NCI-H1417 treated with DMSO at 0.1 percent for 48 hours (cell line): ENCODE results near the gene LRRN1.
"Not testable (repeated sequence)": the region's sequence is repeated elsewhere in the genome, so short reads cannot be mapped to it uniquely, and the experiment has no call there.

Experiments
- DNase-seq: peaks from one replicate; lab custom pipeline; 2025; lab: John Stamatoyannopoulos, UW

The LRRN1 gene

GRCh38 chr3:3813013-3813412 is 13.8 kb downstream of the LRRN1 start:
- no peak for DNase-seq

- DNase-seq, result no peak
Measured at GRCh38 chr3:3815206-3815605, 16.0 kb downstream of the LRRN1 start.

GRCh38 chr3:3816034-3816433 is 16.8 kb downstream of the LRRN1 start:
- DNase-seq, result no peak

GRCh38 chr3:3817865-3818264 is 18.6 kb downstream of the LRRN1 start:
- no peak for DNase-seq

- no peak for DNase-seq
Measured at GRCh38 chr3:3821777-3822176, 22.5 kb downstream of the LRRN1 start.

- DNase-seq, result no peak
Measured at GRCh38 chr3:3825035-3825434, 25.8 kb downstream of the LRRN1 start.

GRCh38 chr3:3826521-3826920 is 27.3 kb downstream of the LRRN1 start:
- no peak for DNase-seq

- no peak for DNase-seq
Measured at GRCh38 chr3:3827111-3827510, 27.9 kb downstream of the LRRN1 start.

GRCh38 chr3:3828417-3828816 is 29.2 kb downstream of the LRRN1 start:
- DNase-seq, result not testable (repeated sequence)

GRCh38 chr3:3836845-3837244 is 37.6 kb downstream of the LRRN1 start:
- DNase-seq, result no peak

GRCh38 chr3:3842356-3842755 is 43.1 kb downstream of the LRRN1 start:
- no peak for DNase-seq

- no peak for DNase-seq
Measured at GRCh38 chr3:3847994-3848922, 49.0 kb downstream of the LRRN1 start.

- no peak for DNase-seq
Measured at GRCh38 chr3:3848923-3849275, 49.7 kb downstream of the LRRN1 start.

GRCh38 chr3:3851621-3852323 is 52.5 kb downstream of the LRRN1 start:
- DNase-seq, result no peak

- DNase-seq, result no peak
Measured at GRCh38 chr3:3853544-3853943, 54.3 kb downstream of the LRRN1 start.

GRCh38 chr3:3855056-3855455 is 55.8 kb downstream of the LRRN1 start:
- DNase-seq, result no peak

- DNase-seq, result no peak
Measured at GRCh38 chr3:3860235-3860634, 61.0 kb downstream of the LRRN1 start.

GRCh38 chr3:3862534-3862933 is 63.3 kb downstream of the LRRN1 start:
- no peak for DNase-seq

- DNase-seq, result no peak
Measured at GRCh38 chr3:3875491-3875890, 76.3 kb downstream of the LRRN1 start.

- no peak for DNase-seq
Measured at GRCh38 chr3:3881050-3881449, 81.8 kb downstream of the LRRN1 start.

GRCh38 chr3:3887311-3887710 is 88.1 kb downstream of the LRRN1 start:
- DNase-seq, result not testable (repeated sequence)

- DNase-seq, result no peak
Measured at GRCh38 chr3:3893590-3893989, 94.4 kb downstream of the LRRN1 start.
